Measurements from ENCODE around the gene RAB27A.

The RAB27A gene

GRCh38 chr15:55248895-55249294 lies 40.7 kb downstream of the RAB27A start:
- Histone ChIP-seq H3K27me3 (ENCODE audit: insufficient read depth, low read length, poor library complexity) (no peaks in the 10 kb centered on the region), H2AFZ (ENCODE audit: low read depth, low read length) (no peak overlapping the region), H3K79me2 (ENCODE audit: insufficient read depth, low read length) (no peaks in the 10 kb centered on the region), H3K9ac (ENCODE audit: low read depth, low read length) (no peak overlapping the region), H3K4me3 (ENCODE audit: low read depth in 1 of 2, low read length in 2 of 2) (no peak overlapping the region), H3K9me3 (ENCODE audit: insufficient read depth, low read length, severe bottlenecking) (no peaks in the 10 kb centered on the region), H3K4me2 (ENCODE audit: insufficient read depth, low read length) (no peak overlapping the region), H4K20me1 (ENCODE audit: insufficient read depth, low read length) (no peaks in the 10 kb centered on the region), H3K4me1 (ENCODE audit: insufficient read depth, low read length) (no peaks in the 10 kb centered on the region), H3K36me3 (ENCODE audit: insufficient read depth, low read length) (no peaks in the 10 kb centered on the region), H3K27ac (ENCODE audit: low read length) (no peak overlapping the region)
- TF ChIP-seq EZH2 (IDR thresholded peaks at IDR 0.05; ENCODE audit: borderline replicate concordance, low read depth, low read length, severe bottlenecking): no peak
- TF ChIP-seq, protein P1, sequence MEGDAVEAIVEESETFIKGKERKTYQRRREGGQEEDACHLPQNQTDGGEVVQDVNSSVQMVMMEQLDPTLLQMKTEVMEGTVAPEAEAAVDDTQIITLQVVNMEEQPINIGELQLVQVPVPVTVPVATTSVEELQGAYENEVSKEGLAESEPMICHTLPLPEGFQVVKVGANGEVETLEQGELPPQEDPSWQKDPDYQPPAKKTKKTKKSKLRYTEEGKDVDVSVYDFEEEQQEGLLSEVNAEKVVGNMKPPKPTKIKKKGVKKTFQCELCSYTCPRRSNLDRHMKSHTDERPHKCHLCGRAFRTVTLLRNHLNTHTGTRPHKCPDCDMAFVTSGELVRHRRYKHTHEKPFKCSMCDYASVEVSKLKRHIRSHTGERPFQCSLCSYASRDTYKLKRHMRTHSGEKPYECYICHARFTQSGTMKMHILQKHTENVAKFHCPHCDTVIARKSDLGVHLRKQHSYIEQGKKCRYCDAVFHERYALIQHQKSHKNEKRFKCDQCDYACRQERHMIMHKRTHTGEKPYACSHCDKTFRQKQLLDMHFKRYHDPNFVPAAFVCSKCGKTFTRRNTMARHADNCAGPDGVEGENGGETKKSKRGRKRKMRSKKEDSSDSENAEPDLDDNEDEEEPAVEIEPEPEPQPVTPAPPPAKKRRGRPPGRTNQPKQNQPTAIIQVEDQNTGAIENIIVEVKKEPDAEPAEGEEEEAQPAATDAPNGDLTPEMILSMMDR (IDR thresholded peaks at IDR 0.05; ENCODE audit: borderline replicate concordance, extremely low read depth, low read length, poor library complexity, severe bottlenecking): no peak
- no peak for DNase-seq
- ATAC-seq (ENCODE audit: insufficient read depth, low read depth): no peak

DNA sequence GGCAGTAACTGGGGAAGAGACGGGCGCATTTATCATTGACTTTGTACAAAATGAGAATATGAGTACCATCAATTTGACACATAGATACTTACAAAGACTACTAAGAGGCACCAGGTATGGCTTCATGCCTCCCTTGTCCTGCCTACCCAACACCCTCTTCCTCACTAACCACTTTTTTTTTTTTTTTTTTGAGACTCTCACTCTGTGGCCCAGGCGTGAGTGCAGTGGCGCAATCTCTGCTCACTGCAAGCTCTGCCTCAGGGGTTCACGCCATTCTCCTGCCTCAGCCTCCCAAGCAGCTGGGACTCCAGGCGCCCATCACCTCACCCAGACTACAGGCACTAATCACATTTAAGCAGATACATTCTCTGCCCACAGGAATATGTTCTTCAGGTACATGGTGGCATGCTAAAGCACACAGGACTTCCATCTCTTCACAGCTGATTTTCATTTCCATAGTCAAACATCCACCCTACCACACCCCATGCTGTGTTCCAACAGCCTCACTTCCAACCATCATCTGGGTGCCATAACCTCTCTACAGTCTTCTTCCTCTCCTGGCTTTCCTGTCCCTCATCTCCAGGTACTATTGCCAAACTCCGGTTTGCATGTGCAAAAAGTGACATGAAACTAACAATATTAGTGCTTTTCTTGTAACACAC lies 41.7 kb downstream of the RAB27A start:
- H2AFZ ChIP-seq (ENCODE audit: low read depth, low read length): no peak overlapping the region
- H3K9ac ChIP-seq (ENCODE audit: low read depth, low read length): no peak overlapping the region
- no peaks in the 10 kb centered on the region for H3K9me3 ChIP-seq (ENCODE audit: insufficient read depth, low read length, severe bottlenecking)
- no peak for TF ChIP-seq EZH2 (IDR thresholded peaks at IDR 0.05; ENCODE audit: borderline replicate concordance, low read depth, low read length, severe bottlenecking)
- TF ChIP-seq, protein P1 (IDR thresholded peaks at IDR 0.05; ENCODE audit: borderline replicate concordance, extremely low read depth, low read length, poor library complexity, severe bottlenecking): no peak
- H3K4me3 ChIP-seq (ENCODE audit: low read depth in 1 of 2, low read length in 2 of 2): no peak overlapping the region
- no peaks in the 10 kb centered on the region for H3K4me1 ChIP-seq (ENCODE audit: insufficient read depth, low read length)
- no peaks in the 10 kb centered on the region for H4K20me1 ChIP-seq (ENCODE audit: insufficient read depth, low read length)
- no peak overlapping the region for H3K27ac ChIP-seq (ENCODE audit: low read length)
- ATAC-seq (ENCODE audit: insufficient read depth, low read depth) (no peak), DNase-seq (no peak)
- no peaks in the 10 kb centered on the region for H3K36me3 ChIP-seq (ENCODE audit: insufficient read depth, low read length)
- H3K79me2 ChIP-seq (ENCODE audit: insufficient read depth, low read length): no peaks in the 10 kb centered on the region
- no peak overlapping the region for H3K4me2 ChIP-seq (ENCODE audit: insufficient read depth, low read length)
- H3K27me3 ChIP-seq (ENCODE audit: insufficient read depth, low read length, poor library complexity): no peaks in the 10 kb centered on the region

DNA sequence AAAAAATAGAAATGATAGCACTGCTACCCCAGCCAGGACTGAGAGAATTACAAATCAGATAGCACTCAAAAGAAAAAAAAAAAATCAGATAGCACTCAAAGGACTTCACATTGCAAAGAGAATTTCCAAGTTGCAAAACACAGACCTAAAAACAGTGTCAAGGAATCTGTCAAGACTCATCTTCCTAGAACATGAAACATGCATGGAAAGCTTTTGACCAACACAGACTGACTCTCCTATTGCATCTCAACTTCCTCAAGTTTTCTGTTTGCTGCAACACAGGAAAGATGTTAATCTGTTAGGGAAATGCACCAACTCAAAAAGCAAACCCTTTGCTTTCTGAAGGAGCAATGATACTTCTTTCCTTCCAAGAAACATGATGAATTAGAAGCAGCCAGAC lies 42.3 kb downstream of the RAB27A start:
- Histone ChIP-seq H3K4me1 (ENCODE audit: insufficient read depth, low read length) (no peaks in the 10 kb centered on the region), H3K79me2 (ENCODE audit: insufficient read depth, low read length) (no peaks in the 10 kb centered on the region), H4K20me1 (ENCODE audit: insufficient read depth, low read length) (no peaks in the 10 kb centered on the region), H3K4me3 (ENCODE audit: low read depth in 1 of 2, low read length in 2 of 2) (no peak overlapping the region), H3K4me2 (ENCODE audit: insufficient read depth, low read length) (no peak overlapping the region), H3K36me3 (ENCODE audit: insufficient read depth, low read length) (no peaks in the 10 kb centered on the region), H3K9ac (ENCODE audit: low read depth, low read length) (no peak overlapping the region), H3K9me3 (ENCODE audit: insufficient read depth, low read length, severe bottlenecking) (no peaks in the 10 kb centered on the region), H3K27ac (ENCODE audit: low read length) (no peak overlapping the region), H3K27me3 (ENCODE audit: insufficient read depth, low read length, poor library complexity) (no peaks in the 10 kb centered on the region), H2AFZ (ENCODE audit: low read depth, low read length) (no peak overlapping the region)
- no peak for ATAC-seq (ENCODE audit: insufficient read depth, low read depth)
- DNase-seq: no peak
- TF ChIP-seq EZH2 (IDR thresholded peaks at IDR 0.05; ENCODE audit: borderline replicate concordance, low read depth, low read length, severe bottlenecking): no peak
- TF ChIP-seq, protein P1 (IDR thresholded peaks at IDR 0.05; ENCODE audit: borderline replicate concordance, extremely low read depth, low read length, poor library complexity, severe bottlenecking): no peak
